ENCODE measurements around the gene PPFIA2.

PPFIA2 gene

GRCh38 chr12:81759190-81760051 is at the start of gene PPFIA2:
Gene PPFIA2, minus strand, starts transcription at chr12:81759350.
- peak; percentile 33 for DNase-seq (ENCODE audit: low spot score)

- DNase-seq (ENCODE audit: low spot score) = peak; percentile 44
Measured at GRCh38 chr12:81800298-81801148, 41.4 kb upstream of the PPFIA2 start.

GRCh38 chr12:81798294-81798693 is 39.1 kb upstream of the PPFIA2 start:
- no peak for DNase-seq (ENCODE audit: low spot score)

GRCh38 chr12:81797100-81797499 is 38.0 kb upstream of the PPFIA2 start:
- DNase-seq (ENCODE audit: low spot score) = no peak

GRCh38 chr12:81792666-81793065 is 33.5 kb upstream of the PPFIA2 start:
- DNase-seq (ENCODE audit: low spot score) = no peak

- peak; percentile 46 for DNase-seq (ENCODE audit: low spot score)
Measured at GRCh38 chr12:81779216-81779615, 20.1 kb upstream of the PPFIA2 start.

GRCh38 chr12:81778719-81779118 is 19.6 kb upstream of the PPFIA2 start:
- no peak for DNase-seq (ENCODE audit: low spot score)

- DNase-seq (ENCODE audit: low spot score) = peak; percentile 4
Measured at GRCh38 chr12:81758421-81759189, 545 bp downstream of the PPFIA2 start.

GRCh38 chr12:81757731-81758365 is 1.3 kb downstream of the PPFIA2 start:
- DNase-seq (ENCODE audit: low spot score) = no peak

- DNase-seq (ENCODE audit: low spot score) = no peak
Measured at GRCh38 chr12:81729781-81730180, 29.4 kb downstream of the PPFIA2 start.

- DNase-seq (ENCODE audit: low spot score) = no peak
Measured at GRCh38 chr12:81727391-81727790, 31.8 kb downstream of the PPFIA2 start.

GRCh38 chr12:81726634-81727033 is 32.5 kb downstream of the PPFIA2 start:
- no peak for DNase-seq (ENCODE audit: low spot score)

GRCh38 chr12:81723361-81723760 is 35.8 kb downstream of the PPFIA2 start:
- no peak for DNase-seq (ENCODE audit: low spot score)

- DNase-seq (ENCODE audit: low spot score) = no peak
Measured at GRCh38 chr12:81722004-81722403, 37.1 kb downstream of the PPFIA2 start.

- no peak for DNase-seq (ENCODE audit: low spot score)
Measured at GRCh38 chr12:81718616-81719015, 40.5 kb downstream of the PPFIA2 start.

GRCh38 chr12:81712536-81712935 is 46.6 kb downstream of the PPFIA2 start:
- no peak for DNase-seq (ENCODE audit: low spot score)

GRCh38 chr12:81705586-81705985 is 53.6 kb downstream of the PPFIA2 start:
- DNase-seq (ENCODE audit: low spot score) = peak; percentile 25

GRCh38 chr12:81699551-81699950 is 59.6 kb downstream of the PPFIA2 start:
- no peak for DNase-seq (ENCODE audit: low spot score)

- peak; percentile 81 for DNase-seq (ENCODE audit: low spot score)
Measured at GRCh38 chr12:81692008-81692407, 67.1 kb downstream of the PPFIA2 start.

GRCh38 chr12:81683881-81684280 is 75.3 kb downstream of the PPFIA2 start:
- peak; percentile 31 for DNase-seq (ENCODE audit: low spot score)

- no peak for DNase-seq (ENCODE audit: low spot score)
Measured at GRCh38 chr12:81679614-81680013, 79.5 kb downstream of the PPFIA2 start.

- no peak for DNase-seq (ENCODE audit: low spot score)
Measured at GRCh38 chr12:81670759-81671158, 88.4 kb downstream of the PPFIA2 start.

All from kidney tubule cell (primary cell).